HepG2 (cell line): Measurements from ENCODE around the gene ZNF644. TPM values are rescaled to one million over a fixed set of nuclear protein-coding genes. Genes with fewer than 3 reads are reported as not detected.

Source experiments
- AHDC1 ChIP-seq: sonication (generic); formaldehyde crosslinking; IDR thresholded peaks from 2 replicates; pipeline ENCODE4 v1.5.1; 2020; ENCODE audit warnings: mild to moderate bottlenecking, missing genetic modification reagents, borderline replicate concordance
- ARID4A ChIP-seq: sonication (generic); formaldehyde crosslinking; IDR thresholded peaks from 2 replicates; pipeline ENCODE4 v1.5.0; 2020; ENCODE audit warnings: mild to moderate bottlenecking, missing genetic modification reagents, borderline replicate concordance
- BATF2 ChIP-seq: sonication (generic); formaldehyde crosslinking; IDR thresholded peaks from 2 replicates; pipeline ENCODE4 v1.8.0; 2022; ENCODE audit warnings: mild to moderate bottlenecking, missing genetic modification reagents, moderate library complexity
- CREM ChIP-seq, 2 experiments: sonication (generic) in 1 of 2; formaldehyde crosslinking in 1 of 2; IDR thresholded peaks; 2 replicates each; pipeline versions ENCODE4 v1.4.0 to v1.6.1; 2016 to 2020; ENCODE audit warnings: antibody characterized with exemption in 1 of 2, mild to moderate bottlenecking in 1 of 2, missing genetic modification reagents in 1 of 2
- E2F1 ChIP-seq: sonication (generic); formaldehyde crosslinking; IDR thresholded peaks from 2 replicates; pipeline ENCODE4 v1.5.0; 2020; ENCODE audit warnings: missing genetic modification reagents
- EEA1 ChIP-seq: sonication (generic); formaldehyde crosslinking; IDR thresholded peaks from 2 replicates; pipeline ENCODE4 v1.5.1; 2020; ENCODE audit warnings: mild to moderate bottlenecking, missing genetic modification reagents, borderline replicate concordance
- FOSL2 ChIP-seq: sonication (generic); formaldehyde crosslinking; IDR thresholded peaks from 2 replicates; pipeline ENCODE4 v1.4.0; 2020; ENCODE audit warnings: missing genetic modification reagents
- RFX1 ChIP-seq: fragments of 450-650 bp; IDR thresholded peaks from 2 replicates; pipeline ENCODE4 v1.6.1; 2017
- RNF2 ChIP-seq: fragments of 450-650 bp; conservative IDR thresholded peaks from 2 replicates; pipeline ENCODE4 v1.6.1; 2016; ENCODE audit warnings: low read depth
- SIN3A ChIP-seq: IDR thresholded peaks from 2 replicates; pipeline ENCODE4 v1.6.1; 2011; ENCODE audit warnings: low read depth, mild to moderate bottlenecking, control low read depth, low read length, borderline replicate concordance
- SNAPC2 ChIP-seq: sonication (generic); formaldehyde crosslinking; IDR thresholded peaks from 2 replicates; pipeline ENCODE4 v1.8.1; 2022; ENCODE audit warnings: mild to moderate bottlenecking, missing genetic modification reagents
- THAP8 ChIP-seq: sonication (generic); formaldehyde crosslinking; IDR thresholded peaks from 2 replicates; pipeline ENCODE4 v1.5.1; 2020; ENCODE audit warnings: missing genetic modification reagents, mild to moderate bottlenecking, borderline replicate concordance
- TRIM24 ChIP-seq: sonication (generic); formaldehyde crosslinking; IDR thresholded peaks from 2 replicates; pipeline ENCODE4 v1.8.0; 2022; ENCODE audit warnings: mild to moderate bottlenecking, missing genetic modification reagents
- ZNF484 ChIP-seq: sonication (generic); formaldehyde crosslinking; IDR thresholded peaks from 2 replicates; pipeline ENCODE4 v1.5.1; 2020; ENCODE audit warnings: mild to moderate bottlenecking, low read depth, missing genetic modification reagents, borderline replicate concordance
- ZNF496 ChIP-seq: sonication (generic); formaldehyde crosslinking; IDR thresholded peaks from 2 replicates; pipeline ENCODE4 v1.8.1; 2023; ENCODE audit warnings: mild to moderate bottlenecking, moderate library complexity, missing genetic modification reagents; ENCODE audit not compliant: insufficient replicate concordance
- polyA plus RNA-seq, 8 experiments: library from polyadenylated mRNA; depleted of rRNA in 3 of 8; stranded (reverse) in 7 of 8; unstranded in 1 of 8; fragments of >200 nt; fragmentation: Illumina TruSeq in 4 of 8; extraction: Trizol in 4 of 8; gene quantifications; 2 replicates each; pipeline versions ENCODE4 v1.2.1 to v1.2.3, GENCODE V29; 2011 to 2016; ENCODE audit warnings: low read depth in 4 of 8, missing spikeins in 1 of 8, mixed read lengths in 1 of 8; ENCODE audit not compliant: insufficient read depth in 1 of 8
- total RNA-seq, 5 experiments: library from RNA; depleted of rRNA; stranded (reverse); fragments of >200 nt; fragmentation: Illumina TruSeq; extraction: Trizol; gene quantifications; 2 replicates each; pipeline ENCODE4 v1.2.3, GENCODE V29; 2016; ENCODE audit warnings: low read depth in 1 of 5

The ZNF644 gene
- total and polyA plus RNA-seq, 2 of the 13 experiments (the other 11 are each of a cell fraction or from before 2014, with no cell fraction given) = 17.7 to 51.7 TPM

- no peak for TF ChIP-seq ARID4A (CRISPR knock-in tag)
- no peak for TF ChIP-seq BATF2 (CRISPR knock-in tag)
- peak; percentile 28; the same call in 1 of the 2 replicates for TF ChIP-seq CREM (IDR thresholded peaks at IDR 0.05)
- TF ChIP-seq CREM (CRISPR knock-in tag; IDR thresholded peaks at IDR 0.05) = no peak
- TF ChIP-seq RNF2 = no peak
- TF ChIP-seq SIN3A = no peak
- no peak for TF ChIP-seq ZNF496
- no peak for TF ChIP-seq THAP8
- TF ChIP-seq EEA1 = no peak
- no peak for TF ChIP-seq E2F1
- 0 out of 2 replicates have a peak, but pooled peaks have one; percentile 26 for TF ChIP-seq AHDC1 (CRISPR knock-in tag)
- TF ChIP-seq ZNF484 = no peak
- no peak for TF ChIP-seq SNAPC2 (CRISPR knock-in tag)
- TF ChIP-seq FOSL2 (CRISPR knock-in tag) = no peak; the same call in 1 of the 2 replicates
- TF ChIP-seq RFX1 = no peak
- TF ChIP-seq TRIM24 = no peak
These were observed 62.3 kb downstream of the ZNF644 start (continued) for GRCh38 chr1:90959352-90960206.
